Bronchial epithelial cell (primary cell): ENCODE measurements around the gene EPB41L5. TPM values are rescaled to one million over a fixed set of nuclear protein-coding genes. Genes with fewer than 3 reads are reported as not detected.
A peak's percentile ranks its signal among the peaks of the same experiment; 100 is the strongest.
"Not testable (repeated sequence)": the region's sequence is repeated elsewhere in the genome, so short reads cannot be mapped to it uniquely, and the experiment has no call there.

Source experiments
- DNase-seq: peaks from one replicate; pipeline ENCODE4 v3.0.0-alpha.2; 2010; ENCODE audit warnings: low read depth
- FAIRE-seq: peaks from 2 replicates; lab custom pipeline; 2011; peaks lifted over from hg19 to GRCh38; lab: Jason Lieb, UNC
- H3K27me3 ChIP-seq: 2 replicates; pipeline ENCODE4 v1.5.1; 2011; ENCODE audit warnings: low read length; ENCODE audit not compliant: control insufficient read depth, insufficient read depth
- H3K36me3 ChIP-seq: 2 replicates; pipeline ENCODE4 v1.5.1; 2011; ENCODE audit warnings: low read length; ENCODE audit not compliant: control insufficient read depth, insufficient read depth
- H3K4me3 ChIP-seq: 2 replicates; pipeline ENCODE4 v1.5.1; 2011; ENCODE audit warnings: mild to moderate bottlenecking, low read depth, low read length, control low read depth
- CTCF ChIP-seq: IDR thresholded peaks from 2 replicates; pipeline ENCODE4 v1.5.1; 2011; ENCODE audit warnings: mild to moderate bottlenecking, moderate library complexity, low read length, control low read depth, inconsistent platforms; ENCODE audit not compliant: insufficient read depth, severe bottlenecking
- total RNA-seq: library from RNA; depleted of rRNA; stranded (reverse); fragments of >200 nt; gene quantifications from 2 replicates; pipeline ENCODE4 v1.2.1, GENCODE V29; 2014

The EPB41L5 gene
- total RNA-seq, 1 donor from 2014 or later: 34.5 TPM

GRCh38 chr2:120014226-120014980 lies 1.5 kb downstream of the EPB41L5 start:
- DNase-seq (peak; percentile 17), FAIRE-seq (no peak)
- H3K4me3 ChIP-seq: peak overlapping the region; percentile 2
- H3K27me3 ChIP-seq: no peaks in the 10 kb centered on the region
- no peak for TF ChIP-seq CTCF
- peaks cover 1% of the 10 kb centered on the region for H3K36me3 ChIP-seq

GRCh38 chr2:120016800-120017199 lies 3.9 kb downstream of the EPB41L5 start:
- Histone ChIP-seq H3K4me3 (no peak overlapping the region), H3K36me3 (peaks cover 1% of the 10 kb centered on the region), H3K27me3 (no peaks in the 10 kb centered on the region)
- FAIRE-seq: no peak
- no peak for DNase-seq
- TF ChIP-seq CTCF: no peak

GRCh38 chr2:120017201-120017600 lies 4.3 kb downstream of the EPB41L5 start:
- Histone ChIP-seq H3K4me3 (no peak overlapping the region), H3K27me3 (no peaks in the 10 kb centered on the region), H3K36me3 (peaks cover 1% of the 10 kb centered on the region)
- no peak for FAIRE-seq
- no peak for DNase-seq
- no peak for TF ChIP-seq CTCF

GRCh38 chr2:120018549-120018948 lies 5.7 kb downstream of the EPB41L5 start:
- peaks cover 1% of the 10 kb centered on the region for H3K36me3 ChIP-seq
- no peak for TF ChIP-seq CTCF
- FAIRE-seq (no peak), DNase-seq (no peak)
- H3K4me3 ChIP-seq: no peak overlapping the region
- no peaks in the 10 kb centered on the region for H3K27me3 ChIP-seq

GRCh38 chr2:120020554-120020953 lies 7.7 kb downstream of the EPB41L5 start:
- FAIRE-seq (no peak), DNase-seq (no peak)
- TF ChIP-seq CTCF: no peak
- H3K36me3 ChIP-seq: peaks cover 1% of the 10 kb centered on the region
- H3K4me3 ChIP-seq: no peak overlapping the region
- no peaks in the 10 kb centered on the region for H3K27me3 ChIP-seq

- DNase-seq, FAIRE-seq, H3K36me3 ChIP-seq, H3K27me3 ChIP-seq, H3K4me3 ChIP-seq: not testable (repeated sequence)
Observed at GRCh38 chr2:120022505-120022904, 9.6 kb downstream of the EPB41L5 start.
